Neutrophil (primary cell): ENCODE data around the gene ZBTB38.

Source experiments
- H3K27ac ChIP-seq: fragments of 200-600 bp; sonication (generic); 2 replicates; pipeline ENCODE4 v1.5.1; 2016; ENCODE audit warnings: mild to moderate bottlenecking, moderate library complexity
- H3K27me3 ChIP-seq: fragments of 200-600 bp; sonication (generic); 2 replicates; pipeline ENCODE4 v1.6.0; 2016; ENCODE audit warnings: mild to moderate bottlenecking
- H3K36me3 ChIP-seq: fragments of 200-600 bp; sonication (generic); 2 replicates; pipeline ENCODE4 v1.5.1; 2017
- H3K4me1 ChIP-seq, 2 experiments: fragments of 200-600 bp in 1 of 2; sonication (generic) in 1 of 2; 1 replicate in 1 of 2; 2 replicates in 1 of 2; pipeline versions ENCODE4 v1.5.1 to v1.6.1; 2013 to 2016; ENCODE audit warnings: low read depth in 1 of 2, low read length in 1 of 2, mild to moderate bottlenecking in 1 of 2, moderate library complexity in 1 of 2; ENCODE audit not compliant: control insufficient read depth in 1 of 2, insufficient read depth in 1 of 2
- H3K4me3 ChIP-seq, 2 experiments: fragments of 200-600 bp in 1 of 2; sonication (generic) in 1 of 2; 1 replicate in 1 of 2; 2 replicates in 1 of 2; pipeline ENCODE4 v1.5.1; 2013 to 2016; ENCODE audit warnings: low read depth in 1 of 2, low read length in 1 of 2, mild to moderate bottlenecking in 1 of 2, moderate library complexity in 1 of 2
- H3K9me3 ChIP-seq: fragments of 200-600 bp; sonication (generic); 2 replicates; pipeline ENCODE4 v1.5.1; 2016
- TF ChIP-seq, protein P1 (sequence below): fragments of 200-600 bp; sonication (generic); IDR thresholded peaks from 2 replicates; pipeline ENCODE4 v1.5.1; 2016; ENCODE audit warnings: antibody characterized with exemption

The ZBTB38 gene, protein sequence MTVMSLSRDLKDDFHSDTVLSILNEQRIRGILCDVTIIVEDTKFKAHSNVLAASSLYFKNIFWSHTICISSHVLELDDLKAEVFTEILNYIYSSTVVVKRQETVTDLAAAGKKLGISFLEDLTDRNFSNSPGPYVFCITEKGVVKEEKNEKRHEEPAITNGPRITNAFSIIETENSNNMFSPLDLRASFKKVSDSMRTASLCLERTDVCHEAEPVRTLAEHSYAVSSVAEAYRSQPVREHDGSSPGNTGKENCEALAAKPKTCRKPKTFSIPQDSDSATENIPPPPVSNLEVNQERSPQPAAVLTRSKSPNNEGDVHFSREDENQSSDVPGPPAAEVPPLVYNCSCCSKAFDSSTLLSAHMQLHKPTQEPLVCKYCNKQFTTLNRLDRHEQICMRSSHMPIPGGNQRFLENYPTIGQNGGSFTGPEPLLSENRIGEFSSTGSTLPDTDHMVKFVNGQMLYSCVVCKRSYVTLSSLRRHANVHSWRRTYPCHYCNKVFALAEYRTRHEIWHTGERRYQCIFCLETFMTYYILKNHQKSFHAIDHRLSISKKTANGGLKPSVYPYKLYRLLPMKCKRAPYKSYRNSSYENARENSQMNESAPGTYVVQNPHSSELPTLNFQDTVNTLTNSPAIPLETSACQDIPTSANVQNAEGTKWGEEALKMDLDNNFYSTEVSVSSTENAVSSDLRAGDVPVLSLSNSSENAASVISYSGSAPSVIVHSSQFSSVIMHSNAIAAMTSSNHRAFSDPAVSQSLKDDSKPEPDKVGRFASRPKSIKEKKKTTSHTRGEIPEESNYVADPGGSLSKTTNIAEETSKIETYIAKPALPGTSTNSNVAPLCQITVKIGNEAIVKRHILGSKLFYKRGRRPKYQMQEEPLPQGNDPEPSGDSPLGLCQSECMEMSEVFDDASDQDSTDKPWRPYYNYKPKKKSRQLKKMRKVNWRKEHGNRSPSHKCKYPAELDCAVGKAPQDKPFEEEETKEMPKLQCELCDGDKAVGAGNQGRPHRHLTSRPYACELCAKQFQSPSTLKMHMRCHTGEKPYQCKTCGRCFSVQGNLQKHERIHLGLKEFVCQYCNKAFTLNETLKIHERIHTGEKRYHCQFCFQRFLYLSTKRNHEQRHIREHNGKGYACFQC (N-terminal part only)

DNA sequence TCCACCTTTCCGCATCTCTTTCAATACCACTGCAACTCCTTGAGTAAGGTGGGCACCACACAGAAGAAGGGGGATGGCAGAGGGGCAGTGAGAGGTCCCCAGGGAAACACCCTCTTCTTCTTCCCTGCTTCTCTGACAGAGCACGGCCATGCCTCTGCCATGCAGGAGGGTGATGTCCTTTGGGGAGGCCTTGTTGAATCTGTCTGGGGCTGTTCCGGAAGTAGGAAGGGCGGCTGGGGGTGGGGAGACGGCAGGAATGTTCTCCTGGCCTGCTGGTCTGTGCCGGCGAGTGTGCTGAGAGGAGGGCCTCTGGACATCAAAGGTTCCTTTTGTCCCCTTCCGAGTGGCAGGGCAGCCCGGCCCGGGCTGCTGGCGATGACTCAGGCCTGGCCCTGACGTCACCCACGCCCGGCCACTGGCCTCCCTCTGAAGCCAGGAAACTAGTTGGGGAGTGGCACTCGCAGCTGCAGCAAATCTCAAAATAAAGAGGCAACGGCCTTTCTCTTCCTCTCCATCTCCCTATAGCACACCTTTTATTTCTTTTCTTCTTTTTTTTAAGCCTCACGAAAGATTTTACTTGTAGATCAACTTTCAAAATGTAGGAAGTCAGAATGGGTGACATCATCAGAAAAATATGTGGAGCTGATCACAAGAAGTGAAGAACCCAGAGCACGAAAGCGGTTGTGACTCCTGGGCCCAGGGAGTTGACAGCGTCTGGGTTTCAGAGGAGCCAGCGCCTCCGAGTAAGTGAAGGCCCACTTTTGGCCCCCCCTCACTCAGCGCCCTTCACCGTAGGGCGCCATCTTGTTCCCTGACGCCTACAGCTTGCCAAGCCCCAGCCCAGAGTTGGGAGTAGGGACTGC is at the start of gene ZBTB38:
Gene ZBTB38 (plus strand): TSS at position 443 of the 863 bp plus-strand sequence. CDS start 73,885 bp downstream, outside the sequence.
- TF ChIP-seq, protein P1, sequence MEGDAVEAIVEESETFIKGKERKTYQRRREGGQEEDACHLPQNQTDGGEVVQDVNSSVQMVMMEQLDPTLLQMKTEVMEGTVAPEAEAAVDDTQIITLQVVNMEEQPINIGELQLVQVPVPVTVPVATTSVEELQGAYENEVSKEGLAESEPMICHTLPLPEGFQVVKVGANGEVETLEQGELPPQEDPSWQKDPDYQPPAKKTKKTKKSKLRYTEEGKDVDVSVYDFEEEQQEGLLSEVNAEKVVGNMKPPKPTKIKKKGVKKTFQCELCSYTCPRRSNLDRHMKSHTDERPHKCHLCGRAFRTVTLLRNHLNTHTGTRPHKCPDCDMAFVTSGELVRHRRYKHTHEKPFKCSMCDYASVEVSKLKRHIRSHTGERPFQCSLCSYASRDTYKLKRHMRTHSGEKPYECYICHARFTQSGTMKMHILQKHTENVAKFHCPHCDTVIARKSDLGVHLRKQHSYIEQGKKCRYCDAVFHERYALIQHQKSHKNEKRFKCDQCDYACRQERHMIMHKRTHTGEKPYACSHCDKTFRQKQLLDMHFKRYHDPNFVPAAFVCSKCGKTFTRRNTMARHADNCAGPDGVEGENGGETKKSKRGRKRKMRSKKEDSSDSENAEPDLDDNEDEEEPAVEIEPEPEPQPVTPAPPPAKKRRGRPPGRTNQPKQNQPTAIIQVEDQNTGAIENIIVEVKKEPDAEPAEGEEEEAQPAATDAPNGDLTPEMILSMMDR, result no peak
- H3K27ac ChIP-seq, result no peak within 1 kb of the TSS
- no peaks in the 10 kb centered on the region for H3K4me1 ChIP-seq
- H3K4me3 ChIP-seq, result no peak within 1 kb of the TSS
- no peaks in the 10 kb centered on the region for H3K36me3 ChIP-seq
- H3K9me3 ChIP-seq, result no peaks in the 10 kb centered on the region
- no peaks in the 10 kb centered on the region for H3K27me3 ChIP-seq

DNA sequence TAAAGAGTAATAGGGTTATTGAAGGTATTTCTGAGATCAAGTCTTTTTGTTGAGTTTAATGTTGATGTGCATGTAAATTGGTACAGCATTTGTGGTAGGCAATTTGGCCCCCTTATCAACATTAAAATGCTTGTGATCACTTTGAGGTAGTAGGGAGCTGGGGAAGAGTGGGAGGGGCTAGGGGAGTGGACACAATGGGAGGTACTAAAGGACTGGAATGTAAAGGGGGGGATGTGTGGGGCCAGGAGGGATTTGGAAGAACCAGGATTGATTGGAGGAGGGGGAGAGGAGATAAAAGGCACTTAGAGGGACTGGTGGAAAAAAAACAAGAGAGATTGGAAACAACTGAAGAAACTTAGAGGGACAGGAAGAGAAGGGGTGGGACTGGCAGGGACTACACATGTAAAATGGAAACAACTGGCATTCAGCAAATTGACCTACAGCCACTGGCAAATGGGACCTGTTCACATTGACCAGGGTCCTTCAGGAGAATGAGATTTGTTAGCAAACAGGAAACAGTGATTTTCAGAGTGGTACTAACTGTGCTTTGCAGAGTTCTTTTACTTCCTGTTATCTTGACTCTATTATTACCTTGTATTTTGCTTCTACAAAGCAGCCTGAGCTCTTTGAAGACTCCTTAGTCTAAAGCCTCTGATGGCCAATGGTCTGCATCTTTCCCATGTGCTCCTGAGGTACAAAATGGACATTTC is 47.8 kb upstream of the ZBTB38 start:
- no peaks in the 10 kb centered on the region for H3K36me3 ChIP-seq
- H3K9me3 ChIP-seq, result no peaks in the 10 kb centered on the region
- TF ChIP-seq, protein P1, result no peak
- no peaks in the 10 kb centered on the region for H3K4me1 ChIP-seq
- H3K27ac ChIP-seq, result no peak overlapping the region
- H3K4me3 ChIP-seq, result no peak overlapping the region
- no peaks in the 10 kb centered on the region for H3K27me3 ChIP-seq

DNA sequence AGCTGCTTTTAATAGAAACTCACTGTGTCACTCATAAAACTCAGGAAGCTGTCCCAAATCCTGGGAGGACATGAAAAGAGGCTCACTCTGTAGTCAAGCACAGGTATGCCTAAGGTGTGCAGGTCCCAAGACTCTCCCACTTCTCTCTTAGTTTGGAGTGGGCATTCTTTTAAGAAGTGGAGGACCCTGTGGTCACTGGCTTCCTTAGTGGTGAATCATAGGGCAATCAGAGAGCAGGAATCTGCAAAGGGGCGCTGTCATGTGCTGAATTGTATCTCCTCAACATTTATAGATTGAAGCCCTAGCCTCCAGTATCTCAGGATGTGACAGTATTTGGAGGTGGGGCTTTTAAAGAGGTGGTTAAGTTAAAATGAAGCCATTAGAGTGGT is 47.2 kb upstream of the ZBTB38 start:
- H3K36me3 ChIP-seq, result no peaks in the 10 kb centered on the region
- H3K27me3 ChIP-seq, result no peaks in the 10 kb centered on the region
- H3K4me1 ChIP-seq, result no peaks in the 10 kb centered on the region
- TF ChIP-seq, protein P1, result no peak
- H3K4me3 ChIP-seq, result no peak overlapping the region
- no peak overlapping the region for H3K27ac ChIP-seq
- no peaks in the 10 kb centered on the region for H3K9me3 ChIP-seq

DNA sequence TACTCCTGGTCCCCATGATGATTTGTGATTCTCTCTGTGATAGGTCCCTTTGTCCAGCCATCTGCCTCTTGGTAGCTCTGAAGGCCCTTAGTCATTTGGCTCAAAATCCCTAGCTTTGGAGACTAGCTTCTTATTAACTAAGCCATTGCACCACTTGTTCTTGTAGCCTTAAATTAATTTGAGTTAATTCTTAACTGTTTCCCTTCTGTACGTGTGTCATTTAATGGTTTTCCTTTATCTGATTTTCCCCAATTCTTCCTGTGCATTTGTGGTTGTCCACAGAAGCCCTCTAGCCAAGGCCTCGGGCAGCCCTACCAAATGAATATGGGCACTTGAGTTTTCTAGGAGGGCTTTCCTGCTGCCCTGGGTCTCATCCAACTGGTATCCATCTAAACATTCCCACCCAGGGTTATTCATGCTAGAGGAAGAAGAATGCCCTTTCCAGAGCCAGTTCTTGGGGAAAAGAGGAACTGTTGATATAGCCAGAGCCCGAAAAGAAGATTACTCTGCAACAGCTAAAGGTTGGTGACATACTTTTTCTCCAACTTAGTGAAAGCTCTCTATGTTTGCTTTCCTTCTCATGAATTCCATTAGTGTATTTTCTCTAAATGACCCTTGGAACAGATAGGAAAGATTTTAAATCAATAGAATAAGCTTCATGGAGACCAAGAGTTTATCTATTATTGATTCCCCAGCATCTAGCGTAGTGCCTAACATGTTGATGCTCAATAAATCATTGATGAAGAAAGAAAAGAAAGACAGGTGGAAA is 44.2 kb upstream of the ZBTB38 start:
- Histone ChIP-seq H3K27ac (no peak overlapping the region), H3K36me3 (no peaks in the 10 kb centered on the region), H3K9me3 (no peaks in the 10 kb centered on the region), H3K4me1 (no peaks in the 10 kb centered on the region), H3K4me3 (no peak overlapping the region), H3K27me3 (no peaks in the 10 kb centered on the region)
- TF ChIP-seq, protein P1, result no peak
